HepG2 (cell line): ENCODE results near the gene ETFB. TPM values are rescaled to one million over a fixed set of nuclear protein-coding genes. Genes with fewer than 3 reads are reported as not detected.

Source experiments
- ARNTL ChIP-seq: sonication (generic); formaldehyde crosslinking; IDR thresholded peaks from 2 replicates; pipeline ENCODE4 v1.4.0; 2020; ENCODE audit warnings: mild to moderate bottlenecking, missing genetic modification reagents
- CEBPB ChIP-seq: IDR thresholded peaks from 2 replicates; pipeline ENCODE4 v1.6.1; 2011; ENCODE audit warnings: low read depth, low read length, improper control_type of control experiment, borderline replicate concordance
- ERF ChIP-seq: IDR thresholded peaks from 2 replicates; pipeline ENCODE4 v1.6.1; 2018; ENCODE audit warnings: missing biosample characterization, missing genetic modification reagents
- FOXK2 ChIP-seq: fragments of 450-650 bp; IDR thresholded peaks from 2 replicates; pipeline ENCODE4 v1.6.1; 2016
- HNRNPH1 ChIP-seq: fragments of 200-400 bp; formaldehyde crosslinking; optimal IDR thresholded peaks from 2 replicates; pipeline ENCODE3; 2017; ENCODE audit warnings: mild to moderate bottlenecking, low read depth, low read length
- PHF5A ChIP-seq: IDR thresholded peaks from one replicate; pipeline ENCODE4 v1.6.1; 2018; ENCODE audit warnings: low read depth, missing genetic modification reagents; ENCODE audit not compliant: unreplicated experiment
- RERE ChIP-seq: IDR thresholded peaks from 2 replicates; pipeline ENCODE4 v1.6.1; 2016; ENCODE audit warnings: low read depth, missing genetic modification reagents, missing compliant biosample characterization
- RFXANK ChIP-seq: IDR thresholded peaks from 2 replicates; pipeline ENCODE4 v1.6.1; 2016
- RNF2 ChIP-seq: fragments of 450-650 bp; conservative IDR thresholded peaks from 2 replicates; pipeline ENCODE4 v1.6.1; 2016; ENCODE audit warnings: low read depth
- SKI ChIP-seq: fragments of 450-650 bp; IDR thresholded peaks from one replicate; pipeline ENCODE4 v1.6.1; 2018; ENCODE audit warnings: mild to moderate bottlenecking; ENCODE audit not compliant: partially characterized antibody
- SP4 ChIP-seq: sonication (generic); formaldehyde crosslinking; IDR thresholded peaks from 2 replicates; pipeline ENCODE4 v1.8.1; 2023; ENCODE audit warnings: mild to moderate bottlenecking, missing genetic modification reagents
- ZBTB42 ChIP-seq: sonication (generic); formaldehyde crosslinking; IDR thresholded peaks from 2 replicates; pipeline ENCODE4 v1.5.0; 2020; ENCODE audit warnings: mild to moderate bottlenecking, missing genetic modification reagents
- ZEB1 ChIP-seq: IDR thresholded peaks from 2 replicates; pipeline ENCODE4 v1.6.1; 2012; ENCODE audit warnings: mild to moderate bottlenecking, low read depth, inconsistent platforms; ENCODE audit not compliant: insufficient replicate concordance
- ZNF343 ChIP-seq: sonication (generic); formaldehyde crosslinking; IDR thresholded peaks from 2 replicates; pipeline ENCODE4 v1.4.0; 2020; ENCODE audit warnings: mild to moderate bottlenecking, missing genetic modification reagents
- ZNF432 ChIP-seq: sonication (generic); formaldehyde crosslinking; IDR thresholded peaks from 2 replicates; pipeline ENCODE4 v1.5.0; 2020; ENCODE audit warnings: missing genetic modification reagents, mild to moderate bottlenecking, borderline replicate concordance
- ZNF543 ChIP-seq: sonication (generic); formaldehyde crosslinking; IDR thresholded peaks from 2 replicates; pipeline ENCODE4 v1.4.0; 2020; ENCODE audit warnings: mild to moderate bottlenecking, missing genetic modification reagents
- ZNF607 ChIP-seq: sonication (generic); formaldehyde crosslinking; IDR thresholded peaks from 2 replicates; pipeline ENCODE4 v1.5.1; 2020; ENCODE audit warnings: missing genetic modification reagents, mild to moderate bottlenecking, borderline replicate concordance
- polyA plus RNA-seq, 8 experiments: library from polyadenylated mRNA; depleted of rRNA in 3 of 8; stranded (reverse) in 7 of 8; unstranded in 1 of 8; fragments of >200 nt; fragmentation: Illumina TruSeq in 4 of 8; extraction: Trizol in 4 of 8; gene quantifications; 2 replicates each; pipeline versions ENCODE4 v1.2.1 to v1.2.3, GENCODE V29; 2011 to 2016; ENCODE audit warnings: low read depth in 4 of 8, missing spikeins in 1 of 8, mixed read lengths in 1 of 8; ENCODE audit not compliant: insufficient read depth in 1 of 8
- total RNA-seq, 5 experiments: library from RNA; depleted of rRNA; stranded (reverse); fragments of >200 nt; fragmentation: Illumina TruSeq; extraction: Trizol; gene quantifications; 2 replicates each; pipeline ENCODE4 v1.2.3, GENCODE V29; 2016; ENCODE audit warnings: low read depth in 1 of 5
- TF ChIP-seq, protein P1 (sequence below): sonication (generic); formaldehyde crosslinking; IDR thresholded peaks from 2 replicates; pipeline ENCODE4 v1.5.0; 2020; ENCODE audit warnings: missing genetic modification reagents
- TF ChIP-seq, protein P2 (sequence below): sonication (generic); formaldehyde crosslinking; IDR thresholded peaks from 2 replicates; pipeline ENCODE4 v1.5.0; 2020; ENCODE audit warnings: missing genetic modification reagents
- TF ChIP-seq, protein P3 (sequence below): IDR thresholded peaks from 2 replicates; pipeline ENCODE4 v1.6.1; 2018; ENCODE audit warnings: missing genetic modification reagents, mild to moderate bottlenecking, missing compliant biosample characterization
- TF ChIP-seq, protein P4 (sequence below): IDR thresholded peaks from 2 replicates; pipeline ENCODE4 v1.6.1; 2016; ENCODE audit warnings: control low read depth

ETFB gene
- total and polyA plus RNA-seq, 2 of the 13 experiments (the other 11 are each of a cell fraction or from before 2014, with no cell fraction given): 678 to 1,314 TPM

DNA sequence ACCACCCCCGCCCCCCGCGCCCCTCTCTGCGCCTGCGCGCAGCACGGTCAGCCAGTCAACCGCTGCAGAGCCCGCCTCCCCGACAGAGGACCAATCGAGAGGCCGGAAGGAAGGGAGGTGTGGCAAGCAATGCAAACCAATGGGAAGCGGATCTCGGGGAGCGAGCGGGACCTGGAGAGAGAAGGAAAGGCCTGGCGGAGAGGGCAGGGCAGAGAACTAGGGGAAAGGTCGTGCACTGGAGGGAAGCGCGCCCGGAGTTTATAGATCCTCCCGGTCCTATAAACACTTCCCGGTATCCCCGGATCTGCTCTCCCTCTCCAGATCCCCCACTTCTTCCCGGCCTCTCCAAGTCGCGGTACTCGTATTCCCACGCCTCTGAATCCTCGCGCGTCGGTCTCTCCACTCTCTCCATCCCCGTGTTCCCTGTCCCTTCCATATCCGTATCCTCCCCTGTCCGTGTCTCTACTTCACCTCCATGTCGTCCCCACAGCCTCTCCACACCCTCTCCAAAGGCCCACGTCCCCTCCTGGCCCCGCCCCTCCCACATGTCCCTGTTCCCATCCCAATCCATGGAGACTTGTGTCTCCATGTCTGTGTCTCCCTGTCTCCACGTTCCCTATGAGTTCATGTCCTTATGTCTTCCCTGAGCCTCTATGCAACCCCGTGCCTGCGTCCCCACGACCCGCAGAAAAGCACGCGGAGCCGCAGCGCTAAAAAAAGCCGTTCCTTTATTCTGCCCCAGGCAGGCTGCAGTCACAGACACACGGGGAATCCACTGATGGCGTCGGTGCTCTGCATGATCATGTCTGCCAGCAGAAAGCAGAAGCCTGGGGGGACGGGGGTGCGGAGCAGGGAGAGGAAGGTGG, 434 bp upstream of the ETFB start (continued):
- TF ChIP-seq, protein P1, sequence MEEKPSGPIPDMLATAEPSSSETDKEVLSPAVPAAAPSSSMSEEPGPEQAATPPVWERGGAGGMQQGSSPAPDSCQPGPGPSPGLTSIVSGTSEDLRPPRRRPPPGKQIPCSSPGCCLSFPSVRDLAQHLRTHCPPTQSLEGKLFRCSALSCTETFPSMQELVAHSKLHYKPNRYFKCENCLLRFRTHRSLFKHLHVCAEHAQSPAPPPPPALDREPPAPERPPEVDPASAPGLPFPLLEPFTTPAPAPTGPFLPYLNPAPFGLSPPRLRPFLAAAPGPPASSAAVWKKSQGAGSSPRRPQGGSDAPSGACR (CRISPR knock-in tag): no peak; the same call in 1 of the 2 replicates
- TF ChIP-seq RNF2: no peak
- TF ChIP-seq ZNF432: no peak
- TF ChIP-seq, protein P2, sequence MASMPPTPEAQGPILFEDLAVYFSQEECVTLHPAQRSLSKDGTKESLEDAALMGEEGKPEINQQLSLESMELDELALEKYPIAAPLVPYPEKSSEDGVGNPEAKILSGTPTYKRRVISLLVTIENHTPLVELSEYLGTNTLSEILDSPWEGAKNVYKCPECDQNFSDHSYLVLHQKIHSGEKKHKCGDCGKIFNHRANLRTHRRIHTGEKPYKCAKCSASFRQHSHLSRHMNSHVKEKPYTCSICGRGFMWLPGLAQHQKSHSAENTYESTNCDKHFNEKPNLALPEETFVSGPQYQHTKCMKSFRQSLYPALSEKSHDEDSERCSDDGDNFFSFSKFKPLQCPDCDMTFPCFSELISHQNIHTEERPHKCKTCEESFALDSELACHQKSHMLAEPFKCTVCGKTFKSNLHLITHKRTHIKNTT (CRISPR knock-in tag): no peak
- no peak for TF ChIP-seq FOXK2
- no peak for TF ChIP-seq ZNF543 (CRISPR knock-in tag)
- peak; percentile 89 for TF ChIP-seq ZNF607 (CRISPR knock-in tag)
- TF ChIP-seq ZEB1: peak; percentile 45
- TF ChIP-seq, protein P3, sequence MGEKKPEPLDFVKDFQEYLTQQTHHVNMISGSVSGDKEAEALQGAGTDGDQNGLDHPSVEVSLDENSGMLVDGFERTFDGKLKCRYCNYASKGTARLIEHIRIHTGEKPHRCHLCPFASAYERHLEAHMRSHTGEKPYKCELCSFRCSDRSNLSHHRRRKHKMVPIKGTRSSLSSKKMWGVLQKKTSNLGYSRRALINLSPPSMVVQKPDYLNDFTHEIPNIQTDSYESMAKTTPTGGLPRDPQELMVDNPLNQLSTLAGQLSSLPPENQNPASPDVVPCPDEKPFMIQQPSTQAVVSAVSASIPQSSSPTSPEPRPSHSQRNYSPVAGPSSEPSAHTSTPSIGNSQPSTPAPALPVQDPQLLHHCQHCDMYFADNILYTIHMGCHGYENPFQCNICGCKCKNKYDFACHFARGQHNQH (CRISPR knock-in tag): peak; percentile 57
- TF ChIP-seq CEBPB: peak; percentile 41; the same call in 1 of the 2 replicates
- no peak for TF ChIP-seq SP4 (CRISPR knock-in tag)
- no peak for TF ChIP-seq RFXANK (CRISPR knock-in tag)
- no peak for TF ChIP-seq ZBTB42
- no peak for TF ChIP-seq ZNF343
- TF ChIP-seq, protein P4, sequence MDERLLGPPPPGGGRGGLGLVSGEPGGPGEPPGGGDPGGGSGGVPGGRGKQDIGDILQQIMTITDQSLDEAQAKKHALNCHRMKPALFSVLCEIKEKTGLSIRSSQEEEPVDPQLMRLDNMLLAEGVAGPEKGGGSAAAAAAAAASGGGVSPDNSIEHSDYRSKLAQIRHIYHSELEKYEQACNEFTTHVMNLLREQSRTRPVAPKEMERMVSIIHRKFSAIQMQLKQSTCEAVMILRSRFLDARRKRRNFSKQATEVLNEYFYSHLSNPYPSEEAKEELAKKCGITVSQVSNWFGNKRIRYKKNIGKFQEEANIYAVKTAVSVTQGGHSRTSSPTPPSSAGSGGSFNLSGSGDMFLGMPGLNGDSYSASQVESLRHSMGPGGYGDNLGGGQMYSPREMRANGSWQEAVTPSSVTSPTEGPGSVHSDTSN: no peak
- no peak for TF ChIP-seq SKI
- no peak for TF ChIP-seq PHF5A (CRISPR knock-in tag)
- no peak for TF ChIP-seq ARNTL
- TF ChIP-seq ERF: no peak; the same call in 1 of the 2 replicates
- TF ChIP-seq HNRNPH1: peak; percentile 90
- no peak; the same call in 1 of the 2 replicates for TF ChIP-seq RERE (CRISPR knock-in tag)
